GM21825 (cell line): Measurements from ENCODE around the gene BPIFB2.
"Not testable (repeated sequence)": the region's sequence is repeated elsewhere in the genome, so short reads cannot be mapped to it uniquely, and the experiment has no call there.

Experiments used
- ATAC-seq: cut with Tn5 transposase; IDR thresholded peaks from one replicate; pipeline ENCODE4 v1.9.1; 2021; ENCODE audit warnings: mild to moderate bottlenecking, moderate library complexity; ENCODE audit not compliant: unreplicated experiment

Gene BPIFB2

DNA sequence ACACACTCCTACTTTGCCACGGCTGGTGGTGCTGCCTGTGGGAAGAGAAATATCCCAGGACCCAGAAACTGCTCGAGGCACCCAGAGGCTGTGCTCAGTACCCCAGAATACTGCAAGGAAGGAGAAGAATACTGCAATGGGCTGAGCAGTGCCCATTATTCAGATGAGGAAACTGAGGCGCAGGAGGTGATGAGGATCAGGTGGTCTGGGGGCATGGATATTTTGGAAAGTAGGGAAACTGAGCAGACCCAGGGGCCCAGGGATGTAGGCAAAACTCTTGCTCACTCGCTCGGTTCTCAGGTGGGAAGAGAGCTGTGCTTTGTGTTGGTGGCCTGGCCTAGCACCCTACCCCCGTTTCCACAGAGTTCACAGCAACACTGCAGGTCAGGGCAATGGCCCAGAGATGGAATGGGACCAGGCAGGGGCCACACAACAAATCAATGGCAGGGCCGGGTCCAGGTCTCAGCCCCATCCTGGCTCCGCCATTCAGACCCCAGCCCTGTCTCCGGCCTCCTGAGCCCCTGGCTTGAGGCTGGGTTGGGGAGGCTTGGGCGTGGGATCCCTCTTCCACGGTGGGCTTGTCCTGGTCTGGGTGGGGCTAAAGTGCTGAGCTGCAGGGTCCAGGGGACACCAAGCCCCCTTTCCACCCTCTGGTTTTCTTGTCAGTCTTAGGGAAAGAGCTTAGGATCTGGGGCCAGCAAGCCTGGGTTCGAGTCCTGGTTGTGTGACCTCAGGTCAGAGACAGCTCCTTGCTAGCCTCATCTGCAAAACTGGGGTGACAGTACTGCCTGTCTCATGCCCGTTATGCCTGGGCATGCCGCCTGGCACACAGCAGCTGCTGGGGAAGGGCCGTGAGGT is 37.2 kb upstream of the BPIFB2 start:
- ATAC-seq, result no peak

DNA sequence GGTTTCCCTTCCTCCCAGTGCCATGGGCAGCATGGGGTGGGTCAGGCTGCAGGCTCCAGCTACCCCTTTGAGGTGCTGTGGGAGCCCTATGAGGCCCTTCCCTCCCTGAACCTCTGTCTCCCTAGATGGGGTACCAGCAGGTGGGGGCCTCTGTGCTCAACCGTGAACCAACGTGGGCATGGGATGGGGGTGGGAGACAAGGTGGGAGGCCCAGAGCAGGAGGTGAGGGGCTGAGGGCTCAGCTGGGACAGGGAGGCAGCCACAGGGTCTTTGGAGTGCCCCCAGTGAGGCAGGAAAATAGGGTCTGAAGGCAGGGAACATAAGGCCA is 36.6 kb upstream of the BPIFB2 start:
- ATAC-seq, result no peak

DNA sequence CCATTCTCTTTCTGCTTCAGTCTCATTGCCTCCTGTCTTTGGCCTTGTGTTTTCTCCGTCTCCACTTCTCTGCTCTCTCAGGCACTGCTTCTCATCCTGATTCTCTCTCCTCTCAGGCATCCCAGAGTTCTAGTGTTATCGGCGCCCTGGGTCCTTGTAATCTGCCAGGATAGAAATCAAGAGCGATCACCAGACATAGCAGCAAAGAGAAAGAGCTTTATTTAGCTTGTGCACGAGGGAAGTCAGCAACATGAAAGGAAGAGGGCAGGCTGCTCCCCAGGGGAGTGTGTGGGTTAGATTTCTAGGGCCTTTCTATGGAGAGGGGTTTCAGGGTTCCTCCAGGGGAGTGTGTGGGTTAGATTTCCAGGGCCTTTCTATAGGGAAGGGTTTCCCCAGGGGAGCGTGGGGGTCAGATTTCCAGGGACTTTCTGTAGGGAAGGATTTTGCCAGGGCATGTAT is 35.8 kb upstream of the BPIFB2 start:
- peak; percentile 8 for ATAC-seq

DNA sequence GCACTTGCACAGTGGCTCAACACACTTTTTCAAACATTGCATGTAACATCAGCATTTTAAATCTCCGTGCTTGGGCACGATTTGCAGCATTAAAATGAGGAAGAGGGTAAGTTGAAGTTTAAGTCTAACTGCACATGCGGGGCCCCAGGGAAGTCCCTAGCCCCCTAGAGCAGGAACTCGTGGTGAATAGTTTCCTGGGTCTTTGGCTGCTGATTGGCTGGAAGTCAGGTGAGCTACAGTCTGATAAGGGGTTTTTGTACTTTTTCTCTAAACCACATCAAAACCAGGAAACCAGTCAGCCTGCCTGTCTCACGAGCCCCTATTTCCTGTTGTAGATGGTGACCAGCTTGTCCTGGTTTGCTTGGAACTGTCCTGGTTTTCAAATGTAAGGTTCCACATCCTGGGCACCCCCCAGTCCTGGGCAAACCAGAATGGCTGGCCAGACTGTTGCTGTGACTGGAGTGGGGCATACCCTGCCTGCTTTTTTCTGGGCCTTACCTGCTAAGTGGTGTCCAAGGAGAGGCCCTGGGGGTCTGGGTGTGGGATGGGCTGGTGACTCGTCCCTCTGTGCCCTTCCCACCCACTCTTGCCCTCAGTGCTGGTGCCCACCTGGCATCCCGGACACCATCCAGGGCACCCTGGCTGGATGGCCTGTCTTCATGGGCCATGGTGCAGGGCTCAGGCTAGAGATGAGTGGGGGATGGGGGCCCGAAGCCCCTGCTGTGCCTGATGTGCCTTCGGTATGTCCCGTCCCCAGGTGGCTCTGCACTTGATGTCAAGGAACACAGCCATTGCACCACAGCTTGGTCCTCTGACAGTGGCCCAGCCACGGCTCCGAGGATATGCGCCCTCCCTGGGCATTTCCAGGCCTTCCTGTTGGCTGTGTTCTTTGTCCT is 35.1 kb upstream of the BPIFB2 start:
- peak; percentile 82 for ATAC-seq

DNA sequence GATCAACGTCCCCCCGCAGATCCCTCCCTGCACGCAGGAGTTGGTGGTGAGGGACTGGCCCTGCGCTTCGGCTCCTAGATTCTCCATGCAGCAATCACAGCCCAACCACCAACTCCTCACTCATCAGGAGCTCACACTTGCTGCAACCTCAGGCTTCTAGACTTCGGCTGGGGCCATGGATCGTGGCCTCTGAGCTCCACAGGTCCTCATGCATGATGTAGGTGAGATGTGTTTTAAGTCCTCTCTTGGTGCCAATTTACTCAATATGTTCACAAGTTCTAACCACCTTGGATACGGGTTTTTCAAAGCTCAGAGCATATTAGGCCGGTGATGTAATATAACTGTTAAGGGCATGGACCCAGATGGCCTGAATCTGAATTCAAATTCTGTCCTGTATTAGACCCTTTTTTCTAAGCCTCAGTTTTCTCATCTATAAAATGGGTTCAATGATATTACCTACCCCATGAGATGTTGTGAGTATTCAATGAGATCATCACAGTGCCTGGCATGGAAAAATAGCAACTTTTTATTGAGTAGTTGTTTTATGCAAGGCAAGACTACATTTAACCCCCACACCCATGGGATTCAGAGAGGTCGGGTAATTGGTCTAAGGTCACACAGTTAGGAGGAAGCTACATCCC is 34.3 kb upstream of the BPIFB2 start:
- ATAC-seq, result no peak

DNA sequence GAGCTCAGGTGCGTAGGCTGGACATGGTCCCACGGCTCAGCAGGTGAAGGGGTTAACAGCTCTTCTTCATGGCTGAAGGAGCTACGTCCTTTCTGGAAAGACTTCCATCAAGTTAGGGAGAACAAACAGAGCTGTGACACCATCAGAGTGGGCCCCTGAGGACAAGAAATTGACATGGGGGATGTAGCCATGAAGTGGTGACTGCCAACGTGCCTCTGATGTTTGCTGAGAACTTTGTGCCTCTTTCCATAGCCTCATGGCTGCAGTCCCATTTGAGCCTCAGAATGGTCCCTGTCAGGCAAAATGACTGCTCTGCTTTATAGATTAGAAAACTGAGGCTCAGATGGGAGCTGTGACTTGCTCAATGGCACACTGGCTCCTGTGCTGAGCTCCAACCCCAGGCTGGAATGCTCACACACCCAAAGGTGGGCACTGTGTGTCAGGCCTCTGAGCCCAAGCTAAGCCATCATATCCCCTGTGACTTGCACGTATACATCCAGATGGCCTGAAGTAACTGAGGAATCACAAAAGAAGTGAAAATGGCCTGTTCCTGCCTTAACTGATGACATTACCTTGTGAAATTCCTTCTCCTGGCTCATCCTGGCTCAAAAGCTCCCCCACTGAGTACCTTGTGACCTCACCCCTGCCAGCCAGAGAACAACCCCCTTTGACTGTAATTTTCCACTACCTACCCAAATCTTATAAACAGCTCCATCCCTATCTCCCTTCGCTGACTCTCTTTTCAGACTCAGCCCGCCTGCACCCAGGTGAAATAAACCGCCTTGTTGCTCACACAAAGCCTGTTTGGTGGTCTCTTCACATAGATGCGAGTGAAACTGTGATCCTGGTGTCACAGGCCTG is 33.1 kb upstream of the BPIFB2 start:
- ATAC-seq, result not testable (repeated sequence)

DNA sequence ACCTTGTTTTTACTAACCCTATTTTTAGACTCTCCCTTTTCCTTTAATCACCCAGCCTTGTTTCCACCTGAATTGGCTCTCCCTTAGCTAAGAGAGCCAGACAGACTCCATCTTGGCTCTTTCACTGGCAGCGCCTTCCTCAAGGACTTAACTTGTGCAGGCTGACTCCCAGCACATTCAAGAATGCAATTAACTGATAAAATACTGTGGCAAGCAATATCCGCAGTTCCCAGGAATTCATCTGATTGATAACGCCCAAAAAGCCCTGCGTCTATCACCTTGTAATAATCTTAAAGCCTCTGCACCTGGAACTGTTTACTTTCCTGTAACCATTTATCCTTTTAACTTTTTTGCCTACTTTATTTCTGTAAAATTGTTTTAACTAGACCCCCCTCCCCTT is 32.4 kb upstream of the BPIFB2 start:
- not testable (repeated sequence) for ATAC-seq

DNA sequence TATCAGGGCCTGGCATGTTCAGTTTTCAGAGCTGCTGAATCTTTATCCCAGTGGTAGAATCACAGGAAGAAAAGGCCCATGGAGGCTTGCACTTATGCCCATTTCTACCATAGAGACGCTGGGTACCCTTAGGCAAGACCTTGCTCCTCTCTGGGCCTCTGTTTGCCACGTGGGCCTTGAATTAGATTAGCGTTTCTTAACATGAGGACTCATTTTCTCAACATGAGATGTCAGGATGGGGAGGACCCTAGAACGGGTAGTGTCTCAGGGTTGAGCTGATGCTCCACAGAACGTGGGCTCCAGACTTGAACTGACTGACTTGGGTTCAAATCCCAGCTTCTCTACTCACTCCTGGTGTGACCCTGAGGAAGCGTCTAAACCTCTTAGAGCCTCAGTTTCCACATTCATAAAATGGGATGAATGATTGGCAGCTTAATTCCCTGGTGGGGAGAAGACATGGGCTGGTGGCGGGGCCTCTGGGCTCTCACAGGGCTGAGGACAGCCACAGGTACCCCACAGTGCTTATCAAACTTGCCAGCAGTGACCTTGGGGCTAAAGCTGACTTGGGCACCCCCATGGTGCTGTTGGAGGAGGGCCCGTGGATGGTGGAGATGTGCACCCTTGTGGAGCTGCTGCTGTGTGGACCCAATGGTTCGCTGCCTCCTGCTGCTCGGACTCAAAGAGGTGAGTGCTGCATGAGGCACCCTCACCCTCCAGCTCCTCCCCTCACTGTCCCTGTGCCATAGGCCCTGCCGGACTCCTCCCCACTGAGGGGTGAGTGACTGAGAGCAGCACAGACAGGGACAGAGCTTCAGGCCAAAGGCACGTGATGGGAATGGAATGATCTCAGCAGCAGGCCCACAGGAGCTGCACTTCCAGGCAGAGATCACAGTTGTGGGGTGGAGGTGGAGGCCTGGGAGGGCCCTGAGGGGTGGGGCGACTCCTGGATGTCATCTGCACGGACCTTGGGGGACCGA is 31.5 kb upstream of the BPIFB2 start:
- ATAC-seq, result no peak

DNA sequence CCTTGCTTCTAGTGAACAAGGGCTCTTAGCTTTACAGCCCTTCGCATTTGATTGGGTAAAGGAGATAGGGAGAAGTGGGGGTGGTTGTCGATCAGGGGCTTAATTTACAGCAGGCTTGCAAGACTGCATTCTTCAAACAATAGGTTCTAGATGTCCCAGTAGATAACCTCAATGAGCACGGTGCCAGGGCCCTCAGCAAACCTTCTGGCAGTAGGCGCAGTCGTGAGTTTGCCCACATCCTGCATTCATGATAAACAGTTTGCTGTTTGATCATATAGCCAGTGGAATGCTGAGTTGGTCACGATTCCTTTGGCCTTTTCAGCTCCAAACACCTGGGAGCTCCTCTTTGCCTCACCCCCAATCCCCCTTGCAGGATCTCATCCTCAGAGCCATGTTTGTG is 30.8 kb upstream of the BPIFB2 start:
- ATAC-seq, result no peak

DNA sequence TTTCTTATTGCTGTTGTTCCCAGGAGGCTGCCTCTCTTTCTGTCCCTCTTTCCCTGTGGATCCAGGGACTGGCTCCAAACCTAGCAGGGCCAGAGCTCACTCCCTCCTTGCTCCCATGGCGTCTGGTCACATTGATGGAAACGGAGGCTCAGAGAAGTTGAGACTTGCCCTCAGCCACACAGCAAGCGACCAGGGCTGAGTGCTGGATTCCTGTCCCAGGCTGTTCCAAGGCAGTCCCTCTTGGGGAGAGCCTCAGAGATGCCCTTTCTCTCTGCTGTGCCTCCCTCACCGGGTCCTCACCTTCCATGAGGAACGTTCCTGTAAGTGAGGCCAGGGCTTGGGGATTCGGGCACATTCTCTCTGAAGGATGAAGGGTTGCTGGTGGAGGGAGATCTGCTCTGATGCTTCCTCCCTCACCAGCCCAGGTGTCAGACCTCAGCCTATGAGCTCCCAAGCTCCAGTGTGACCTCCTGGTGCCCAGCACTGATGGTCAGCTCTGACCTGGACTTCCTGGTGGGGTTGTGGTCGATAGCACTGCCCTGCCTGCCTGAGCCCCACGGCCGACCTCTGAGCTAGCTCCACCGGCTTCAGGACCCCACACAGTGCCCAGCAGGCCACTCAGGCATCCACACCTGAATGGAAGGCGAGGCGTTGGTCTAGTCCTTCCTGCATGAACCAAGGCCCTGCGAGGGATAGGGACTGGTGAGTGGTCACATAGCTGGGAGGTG is 30.1 kb upstream of the BPIFB2 start:
- no peak for ATAC-seq

DNA sequence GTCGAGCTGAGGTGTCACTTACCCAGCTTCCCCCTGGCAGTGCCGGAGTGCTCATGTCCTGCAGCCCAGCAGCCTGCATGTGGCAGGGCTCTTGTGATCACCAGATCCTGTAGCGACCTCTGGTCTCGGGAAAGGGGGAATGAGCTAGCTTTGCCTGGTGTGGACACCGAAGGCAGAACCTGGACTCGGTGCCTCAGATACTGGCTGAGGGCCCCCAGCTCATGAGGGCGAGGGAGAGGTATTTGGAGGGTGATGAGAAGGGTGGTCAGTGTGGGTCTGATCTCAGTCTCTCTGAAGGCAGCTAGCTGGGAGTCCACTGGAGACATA is 29.5 kb upstream of the BPIFB2 start:
- no peak for ATAC-seq

DNA sequence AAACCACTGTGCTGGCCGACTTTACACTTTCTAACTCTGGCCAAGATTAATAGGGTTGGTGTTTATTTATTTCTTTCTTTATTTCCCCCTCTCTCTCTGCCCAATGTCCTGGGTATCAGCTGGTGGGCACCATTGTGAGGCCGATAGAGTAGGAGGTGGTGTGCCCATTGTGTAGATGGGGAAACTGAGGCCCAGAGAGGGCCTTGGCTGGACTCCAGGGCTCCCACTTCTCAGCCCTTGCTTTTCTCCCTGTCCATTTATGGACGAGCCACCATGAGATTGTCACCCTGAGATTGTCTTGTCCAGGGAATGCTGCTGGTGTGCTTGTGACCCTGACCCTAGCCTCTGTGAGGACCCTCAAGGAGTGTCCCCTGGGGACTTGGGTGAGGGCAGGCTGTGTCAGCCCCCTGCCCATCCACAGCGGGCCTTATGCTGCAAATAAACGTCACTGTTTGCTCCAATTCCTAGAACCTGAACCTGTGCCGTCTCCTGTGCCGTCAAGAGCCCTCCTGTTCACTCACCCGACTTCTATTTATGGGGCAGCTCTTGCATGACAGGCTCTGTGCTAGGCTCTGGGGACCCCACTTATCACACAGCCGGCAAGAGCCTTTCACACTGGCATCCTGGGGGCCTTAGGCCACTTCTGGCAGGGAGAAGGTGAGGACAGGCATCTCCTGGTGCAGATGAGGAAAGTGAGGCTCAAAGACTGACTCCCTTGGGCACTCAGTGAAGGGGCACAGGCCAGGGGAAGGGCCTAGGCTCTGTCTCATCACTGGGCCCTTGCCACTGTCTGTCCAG is 28.1 kb upstream of the BPIFB2 start:
- ATAC-seq, result no peak

DNA sequence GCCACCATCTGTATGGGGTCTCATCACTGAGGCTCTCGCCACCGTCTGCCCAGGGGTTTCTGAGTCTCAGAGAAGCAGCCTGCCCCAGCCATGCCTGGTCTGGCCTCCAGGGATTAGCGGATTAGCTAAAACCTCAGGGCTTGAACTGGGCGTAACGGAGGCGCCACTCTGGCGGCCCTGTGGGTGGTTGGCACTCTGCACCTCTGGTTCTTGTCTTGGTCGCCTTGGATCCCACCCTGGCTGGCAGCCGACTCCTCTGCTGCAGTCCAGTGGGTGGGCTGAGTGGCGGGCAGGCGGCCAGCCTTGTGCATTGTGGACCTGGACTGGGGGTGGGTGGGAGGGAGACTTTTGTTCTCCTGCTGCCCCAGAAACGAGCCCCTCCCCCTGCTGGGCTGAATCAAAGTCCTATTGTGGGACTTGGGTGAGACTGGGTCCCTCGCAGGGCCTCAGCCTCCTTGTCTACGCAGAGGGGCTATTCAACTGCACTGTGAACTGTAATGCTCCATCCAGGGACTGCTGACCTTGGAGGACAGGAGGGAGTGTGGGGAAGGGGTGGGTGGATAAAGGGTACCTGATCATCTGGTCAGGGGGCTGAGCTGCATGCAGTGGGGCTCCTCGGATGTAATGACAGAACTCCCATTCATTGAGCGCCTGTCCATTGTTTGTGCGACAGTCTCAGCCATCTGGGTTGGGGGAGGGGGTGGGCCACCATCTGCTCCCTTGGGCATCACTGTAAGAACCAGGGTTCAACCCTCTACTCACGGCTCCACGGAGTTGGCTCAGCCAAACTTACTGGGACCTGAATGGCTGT is 27.2 kb upstream of the BPIFB2 start:
- ATAC-seq, result no peak

DNA sequence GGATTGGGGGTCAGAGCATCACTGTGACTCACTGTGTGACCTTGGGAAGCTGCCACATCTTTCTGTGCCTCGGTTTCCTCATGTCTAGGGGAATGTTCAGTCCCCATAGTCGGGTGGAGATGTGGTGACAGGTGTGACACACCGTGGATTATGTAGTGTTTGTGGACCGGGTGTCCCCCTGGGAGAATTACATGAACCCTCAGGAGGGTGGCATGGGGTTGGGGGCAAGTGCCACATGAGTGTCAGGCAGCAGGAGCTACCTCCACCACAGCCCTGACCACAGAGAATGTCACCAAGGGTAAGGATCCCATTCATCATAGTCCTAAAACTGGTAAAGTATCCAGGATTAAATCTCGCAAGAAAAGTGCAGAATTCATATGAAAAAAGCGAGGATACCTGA is 26.5 kb upstream of the BPIFB2 start:
- ATAC-seq, result no peak

DNA sequence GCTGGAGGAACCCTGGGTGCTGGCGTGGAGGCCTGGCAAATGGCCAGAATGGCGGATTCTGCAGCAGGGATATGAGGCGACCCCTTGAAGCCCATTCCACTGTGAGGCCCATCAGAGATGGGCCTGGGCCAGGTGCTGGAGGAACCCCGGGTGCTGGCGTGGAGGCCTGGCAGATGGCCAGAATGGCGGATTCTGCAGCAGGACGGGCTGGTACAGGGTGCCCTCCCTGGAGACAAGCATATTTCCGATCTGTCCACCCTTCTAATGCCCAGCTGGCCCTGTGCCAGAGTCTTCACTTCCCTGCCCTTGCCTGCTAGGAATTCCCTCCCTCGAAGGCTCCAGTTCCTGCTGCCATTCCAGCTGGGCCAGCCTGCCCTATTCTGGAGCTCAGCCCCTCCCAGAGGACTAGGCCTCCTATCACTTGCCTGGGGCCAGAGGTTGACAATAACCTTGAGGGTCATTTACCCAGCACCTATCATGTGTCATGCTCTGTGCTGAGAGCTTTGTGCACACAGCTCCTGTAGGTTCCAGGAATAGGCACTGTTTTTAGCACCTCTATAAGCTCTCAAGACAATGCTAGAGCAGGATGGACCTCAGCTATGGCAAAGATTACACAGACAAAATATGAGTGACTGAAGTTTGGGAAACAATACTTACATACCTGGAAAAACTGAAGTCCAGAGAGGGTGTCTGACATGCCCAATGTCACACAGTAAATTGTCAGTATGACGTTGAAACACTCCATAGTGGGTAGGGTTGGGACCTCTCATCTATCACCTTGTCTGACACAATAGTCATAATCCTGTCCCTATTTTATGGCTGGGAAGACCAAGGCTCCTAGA is 24.7 kb upstream of the BPIFB2 start:
- no peak for ATAC-seq

DNA sequence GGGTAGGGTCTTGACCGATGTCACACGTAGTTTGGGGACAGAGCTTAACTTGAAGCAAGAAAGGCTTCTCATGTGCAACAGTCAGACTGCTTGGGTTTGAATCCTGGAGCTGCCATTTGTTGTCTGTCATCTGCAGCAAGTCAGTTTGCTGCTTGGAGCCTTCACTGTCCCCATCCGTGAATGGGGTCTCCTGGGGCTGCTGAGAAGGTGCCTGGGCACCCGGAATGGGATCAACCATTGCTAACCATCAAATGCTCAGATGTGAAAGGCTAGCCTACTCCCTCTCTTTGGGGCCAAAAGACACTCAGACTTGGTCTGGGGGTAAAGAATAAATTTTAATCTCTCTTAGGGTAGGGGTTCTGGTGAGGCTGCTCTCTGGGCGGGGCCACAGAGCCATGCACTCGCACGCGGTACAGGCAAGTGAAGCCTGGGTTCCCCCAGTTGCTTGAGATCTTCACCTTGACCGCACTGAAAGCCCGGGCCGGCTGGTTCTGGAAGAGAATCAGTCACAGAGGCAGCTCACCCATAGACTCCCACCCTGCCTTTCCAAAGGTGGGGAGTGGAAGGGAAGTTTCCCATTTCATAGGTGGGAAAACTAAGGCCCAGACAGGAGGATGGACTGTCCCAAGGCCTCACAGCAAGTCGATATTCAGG is 23.9 kb upstream of the BPIFB2 start:
- ATAC-seq, result no peak
